T follicular helper cell (primary cell): ENCODE measurements around the gene OOSP3.
"Not testable (repeated sequence)": the region's sequence is repeated elsewhere in the genome, so short reads cannot be mapped to it uniquely, and the experiment has no call there.

Experiments
- DNase-seq: peaks from one replicate; pipeline ENCODE4 v3.0.0-alpha.2; 2020; ENCODE audit warnings: low read depth
- total RNA-seq, 2 experiments: gene quantifications; one replicate each; lab custom pipeline; 2026; lab: John Stamatoyannopoulos, UW

Gene OOSP3, protein sequence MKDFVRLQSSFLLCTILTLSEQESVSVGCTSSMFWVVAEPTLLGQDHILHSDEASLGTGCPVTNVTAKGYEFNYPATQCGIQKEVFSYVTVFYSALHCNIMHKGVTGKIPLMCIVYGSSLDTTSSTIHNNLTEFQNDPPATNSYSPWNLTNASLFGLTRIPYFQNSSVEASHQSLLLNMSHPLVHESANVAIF
- total RNA-seq = 0.04 to 0.06 reads per million in 2 experiments

DNA sequence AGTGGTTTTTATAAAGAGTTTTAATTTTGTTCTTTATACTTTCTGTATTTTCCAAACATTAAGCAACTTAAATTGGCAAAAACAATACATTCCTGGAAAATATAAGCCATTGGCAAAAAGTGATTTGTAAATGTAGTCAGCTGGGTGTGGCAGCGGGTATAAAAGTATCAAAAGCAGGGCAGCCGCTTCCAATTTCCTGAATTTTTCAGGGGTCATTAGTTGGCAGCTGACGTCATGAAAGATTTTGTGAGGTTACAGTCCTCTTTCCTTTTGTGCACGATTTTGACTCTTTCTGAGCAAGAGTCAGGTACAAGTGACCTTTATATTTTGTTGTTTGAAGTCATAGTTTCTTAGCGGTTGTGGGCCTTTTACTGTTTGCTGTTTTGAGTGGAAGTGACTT lies at the start of gene OOSP3:
Gene OOSP3, plus strand, starts transcription at position 208 of the 400 bp plus-strand sequence. Its CDS starts 27 bp downstream, at position 235.
- DNase-seq = no peak

DNA sequence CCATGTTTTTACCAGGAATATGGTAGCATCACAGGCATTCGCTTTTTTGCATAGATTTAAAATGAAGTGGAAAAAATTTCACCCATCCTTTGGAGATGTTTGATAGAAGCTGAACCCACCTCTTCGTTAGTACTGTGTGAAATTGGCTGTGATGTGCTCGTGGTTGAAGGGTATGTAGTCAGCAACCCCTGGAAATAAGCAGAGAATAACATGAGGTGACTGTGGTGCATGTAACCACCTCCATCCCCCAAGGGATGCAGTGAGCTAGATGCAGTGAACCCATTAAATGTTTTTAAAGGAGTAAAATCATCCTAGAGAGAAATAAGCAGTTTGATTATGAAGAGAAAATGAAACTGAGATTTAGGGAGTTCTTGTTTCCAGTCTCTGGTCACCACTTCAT lies 49.2 kb upstream of the OOSP3 start:
- DNase-seq = no peak

DNA sequence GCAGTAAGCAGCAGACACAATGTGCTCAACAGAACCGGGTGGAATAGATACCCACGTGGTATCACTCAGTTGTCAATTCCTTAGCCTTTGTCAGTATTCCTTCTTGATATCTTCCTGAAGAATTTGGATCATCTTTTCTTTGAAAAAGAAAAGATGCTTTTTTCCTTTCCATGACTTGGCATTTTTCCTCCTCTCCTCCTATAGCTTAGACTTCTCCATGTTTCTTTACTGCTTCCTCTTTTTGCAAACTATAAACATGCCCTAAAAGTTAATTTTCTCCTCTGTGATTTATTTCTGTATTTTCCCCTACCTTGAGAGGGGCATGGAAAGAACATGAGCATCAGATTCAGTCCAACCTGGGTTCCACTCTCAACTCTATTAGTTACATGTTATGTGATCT lies 45.0 kb upstream of the OOSP3 start:
- DNase-seq = no peak

DNA sequence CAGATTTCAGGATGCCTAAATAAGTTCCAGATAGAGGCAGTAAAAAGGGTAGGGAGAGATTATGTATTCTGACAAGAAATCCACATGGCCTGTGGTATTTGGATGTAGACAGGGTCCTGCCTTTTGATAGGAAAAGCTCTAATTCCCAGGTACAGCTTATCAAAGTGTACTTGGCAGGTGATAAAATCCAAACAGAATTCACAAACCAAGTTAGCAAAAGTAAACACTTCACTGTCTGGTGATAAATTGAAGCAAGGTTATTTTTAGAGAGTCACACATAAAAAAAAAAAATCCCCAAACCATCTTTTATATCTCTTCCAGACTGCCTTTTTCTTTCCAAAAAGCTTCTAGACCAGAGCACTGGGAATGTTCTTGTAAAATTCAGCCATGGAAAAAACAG lies 39.0 kb upstream of the OOSP3 start:
- DNase-seq = no peak

DNA sequence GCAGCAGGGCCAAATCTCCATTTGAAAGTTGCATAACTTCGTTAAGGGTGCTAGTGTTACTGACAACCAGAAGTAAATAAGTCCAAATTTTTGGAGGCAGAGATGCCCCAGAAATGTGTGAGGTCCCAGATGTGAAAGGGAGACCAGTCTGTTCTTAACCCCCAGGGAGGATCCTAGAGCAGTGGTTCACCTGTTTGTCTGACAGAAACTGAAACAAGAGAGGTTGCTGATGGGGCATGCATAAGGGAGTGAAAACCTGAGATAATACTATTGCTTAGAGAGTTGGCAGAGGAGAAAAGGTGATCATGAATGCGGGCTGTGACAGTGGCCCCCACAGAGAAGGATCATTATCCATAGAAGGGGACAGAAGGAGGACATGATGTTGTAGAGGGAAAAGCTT lies 37.1 kb upstream of the OOSP3 start:
- DNase-seq = no peak

DNA sequence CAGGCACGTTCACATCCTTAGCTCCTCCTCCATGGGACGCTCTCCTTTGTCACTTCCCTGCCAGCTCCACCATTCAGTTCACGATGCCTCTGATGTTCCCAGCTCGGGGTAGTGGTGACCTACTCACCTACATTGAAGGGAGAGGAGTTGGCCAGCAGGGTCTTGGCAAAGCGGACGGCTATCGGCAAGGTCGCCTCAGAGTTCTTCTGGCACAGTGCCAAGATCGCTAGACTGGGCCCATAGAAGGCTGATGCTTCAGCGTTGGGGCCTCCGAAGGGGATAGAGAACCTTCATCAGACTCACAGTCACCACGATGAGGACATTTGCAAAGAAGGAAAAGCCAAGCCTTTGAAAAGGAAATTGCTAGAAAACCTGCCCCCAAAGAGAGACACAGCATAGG lies 36.3 kb upstream of the OOSP3 start:
- no peak for DNase-seq

DNA sequence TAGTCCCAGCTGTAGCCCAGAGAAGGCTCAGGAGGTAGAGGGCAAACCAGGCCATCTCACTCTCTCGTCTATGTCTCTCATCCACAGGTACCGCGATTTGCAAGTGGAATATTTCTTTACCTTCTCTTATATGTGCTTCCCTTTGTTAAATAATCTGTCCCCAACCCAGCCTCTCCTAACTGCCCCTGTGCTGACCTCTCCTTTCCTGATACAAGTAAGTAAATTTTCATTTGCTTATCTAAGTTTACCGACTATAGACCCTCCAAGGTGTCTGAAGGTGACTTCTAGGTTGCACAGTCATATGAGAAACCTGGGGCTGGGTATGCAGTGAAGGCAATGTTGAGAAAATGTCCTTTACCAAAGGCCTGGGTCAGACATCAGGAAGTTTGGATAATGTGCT lies 33.2 kb upstream of the OOSP3 start, which contains the start of gene CBLIF:
Gene CBLIF, minus strand, starts transcription at position 101 of the 400 bp plus-strand sequence. Its CDS starts 46 bp downstream, at position 55.
- no peak for DNase-seq

DNA sequence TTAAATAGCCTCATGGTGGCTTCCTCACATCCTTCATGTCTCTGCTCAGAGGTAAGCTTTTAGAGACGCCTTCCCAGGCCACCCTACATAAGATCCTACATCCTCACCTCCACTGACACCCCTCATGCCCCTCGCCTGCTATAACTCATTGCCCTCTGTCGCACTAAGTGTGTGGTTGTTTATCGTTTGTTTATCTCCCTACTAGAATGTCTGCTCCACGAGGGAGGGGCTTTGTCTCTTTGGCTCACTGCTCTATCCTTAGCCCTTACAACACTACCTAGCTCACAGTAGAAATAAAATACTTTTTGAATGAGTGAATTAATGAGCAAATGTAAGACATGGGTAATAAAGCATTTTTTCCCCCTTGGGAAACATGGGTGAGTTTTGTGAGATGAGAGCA lies 32.0 kb upstream of the OOSP3 start:
- no peak for DNase-seq

DNA sequence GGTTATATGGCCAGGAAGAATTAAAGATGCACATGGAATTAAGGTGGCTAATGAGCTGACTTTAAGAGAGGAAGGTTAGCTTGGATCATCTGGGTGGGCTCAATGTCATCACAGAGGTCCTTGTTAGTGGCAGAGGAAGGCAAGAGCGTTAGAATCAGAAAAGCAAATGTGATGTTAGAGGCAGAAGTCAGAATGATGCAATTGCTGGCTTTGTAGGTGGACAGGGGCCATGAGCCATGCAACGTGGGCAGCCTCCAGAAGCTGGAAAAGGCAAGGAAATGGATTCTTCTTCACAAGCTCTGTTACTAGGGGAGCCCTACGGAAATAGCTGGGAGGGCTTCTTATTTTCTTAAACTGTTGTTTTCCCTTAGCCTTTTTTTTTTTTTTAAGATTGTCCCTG lies 31.0 kb upstream of the OOSP3 start:
- no peak for DNase-seq

DNA sequence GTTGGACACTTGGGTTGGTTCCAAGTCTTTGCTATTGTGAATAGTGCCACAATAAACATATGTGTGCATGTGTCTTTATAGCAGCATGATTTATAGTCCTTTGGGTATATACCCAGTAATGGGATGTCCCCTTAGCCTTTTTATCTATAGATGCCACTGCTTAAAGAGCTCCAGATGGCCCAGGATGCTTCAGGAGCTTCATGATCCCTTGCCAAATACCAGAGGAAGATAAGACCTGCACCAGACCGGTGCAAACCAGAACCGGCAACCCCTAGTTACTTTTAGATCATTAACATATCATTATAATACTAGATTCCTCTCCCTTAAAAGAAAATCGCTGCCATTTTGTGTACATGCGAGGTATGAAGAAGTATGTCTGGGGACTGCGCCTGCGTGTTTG lies 30.1 kb upstream of the OOSP3 start:
- not testable (repeated sequence) for DNase-seq

DNA sequence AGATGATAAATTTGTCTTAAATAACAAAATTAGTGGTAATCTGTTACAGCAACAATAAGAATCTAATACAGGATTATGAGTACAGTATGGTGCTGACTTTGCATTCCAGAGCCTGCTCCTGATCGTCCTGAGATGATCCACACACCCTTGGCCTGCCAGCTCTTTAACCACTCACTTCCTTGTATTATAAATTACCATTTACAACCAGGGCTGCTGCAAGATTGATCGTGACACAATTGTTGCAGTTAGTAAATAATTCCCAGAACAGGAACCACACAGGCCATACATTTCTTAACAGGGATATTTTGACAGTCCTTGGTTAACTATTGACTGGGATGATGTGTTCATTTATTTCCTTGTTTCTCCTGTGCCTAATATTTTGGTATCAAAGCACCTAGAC lies 29.5 kb upstream of the OOSP3 start:
- DNase-seq = no peak

DNA sequence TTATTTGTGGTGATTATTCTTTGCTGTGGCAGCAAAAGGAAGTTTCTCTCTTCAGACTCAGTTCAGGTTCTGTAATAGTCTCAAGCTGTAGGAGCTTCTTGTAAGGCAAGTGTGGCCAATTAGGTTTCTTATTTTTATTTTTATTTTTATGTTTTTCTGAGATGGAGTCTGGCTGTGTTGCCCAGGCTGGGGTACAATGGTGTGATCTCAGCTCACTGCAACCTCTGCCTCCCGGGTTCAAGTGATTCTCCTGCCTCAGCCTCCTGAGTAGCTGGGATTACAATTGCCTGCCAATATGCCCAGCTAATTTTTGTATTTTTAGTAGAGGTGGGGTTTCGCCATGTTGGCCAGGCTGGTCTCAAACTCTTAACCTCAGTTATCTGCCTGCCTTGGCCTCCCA lies 29.0 kb upstream of the OOSP3 start:
- not testable (repeated sequence) for DNase-seq

DNA sequence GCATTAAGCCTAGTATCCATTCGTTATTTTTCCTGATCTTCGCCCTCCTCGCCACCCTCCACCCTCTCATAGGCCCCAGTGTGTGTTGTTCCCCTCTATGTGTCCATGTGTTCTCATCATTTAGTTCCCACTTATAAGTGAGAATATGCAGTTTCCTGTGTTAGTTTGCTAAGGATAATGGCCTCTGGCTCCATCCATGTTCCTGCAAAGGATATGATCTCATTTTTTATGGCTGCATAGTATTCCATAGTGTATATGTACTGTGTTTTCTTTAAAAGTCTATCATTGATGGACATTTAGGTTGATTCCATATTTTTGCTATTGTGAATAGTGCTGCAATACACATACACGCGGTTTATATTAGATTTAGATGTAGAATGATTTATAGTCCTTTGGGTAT lies 27.2 kb upstream of the OOSP3 start:
- DNase-seq = not testable (repeated sequence)

DNA sequence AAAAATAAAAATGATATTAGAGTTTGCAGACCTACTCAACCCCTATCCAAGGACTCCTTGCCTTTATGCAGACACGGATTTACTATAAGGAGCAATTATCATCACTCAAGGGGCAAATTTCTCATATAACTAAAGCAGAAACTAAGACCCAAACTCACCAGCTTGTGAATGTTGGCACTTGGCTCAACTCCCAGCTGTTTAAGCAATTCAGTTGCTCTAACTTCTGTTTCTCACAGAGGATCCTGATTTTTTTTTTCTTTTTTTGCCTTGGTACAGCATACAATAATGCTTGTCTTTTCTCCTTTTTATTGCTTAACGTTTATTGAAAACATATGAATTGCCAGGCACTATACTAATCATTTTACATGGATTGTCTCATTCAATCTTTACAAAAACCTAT lies 23.7 kb upstream of the OOSP3 start:
- DNase-seq = no peak

DNA sequence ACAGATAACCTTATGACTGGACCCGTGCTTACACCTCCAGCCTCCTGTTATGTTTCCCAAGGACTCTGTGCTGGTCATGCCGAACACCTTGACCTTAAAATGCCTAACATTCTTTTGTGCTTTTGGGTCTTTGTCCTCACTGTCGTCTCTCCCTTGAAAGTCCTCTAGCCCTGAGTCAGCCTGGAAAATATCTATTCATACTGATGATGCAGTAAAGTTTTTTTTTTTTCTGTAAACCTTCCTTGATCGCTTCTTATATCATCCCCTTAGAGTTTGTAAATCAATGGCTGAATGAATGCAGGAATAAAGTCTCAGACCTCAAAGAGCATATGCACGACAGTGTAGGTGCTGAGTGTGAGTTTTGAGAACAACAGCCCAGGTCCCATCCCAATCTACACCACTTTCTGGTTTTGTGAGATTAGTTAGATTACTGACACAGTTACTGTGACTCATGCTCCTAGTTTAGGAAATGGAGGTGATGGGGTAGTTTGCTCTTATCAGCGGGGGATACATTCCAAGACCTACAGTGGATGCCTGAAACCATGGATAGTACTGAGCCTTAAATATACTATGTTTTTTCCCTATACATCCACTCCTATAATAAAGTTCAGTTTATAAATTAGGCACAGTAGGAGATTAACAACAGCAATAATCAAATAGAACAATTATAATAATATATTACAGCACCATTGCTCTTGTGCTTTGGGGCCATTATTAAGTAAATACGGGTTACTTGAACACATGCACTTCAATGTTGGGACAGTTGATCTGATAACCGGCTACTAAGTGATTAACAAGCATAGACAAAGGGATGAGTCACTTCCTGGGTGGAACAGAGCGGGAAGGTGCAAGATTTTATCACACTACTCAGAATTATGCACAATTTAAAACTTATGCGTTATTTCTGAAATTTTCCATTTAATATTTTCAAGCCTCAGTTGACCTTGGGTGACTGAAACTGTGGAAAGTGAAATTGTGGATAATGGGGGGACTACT lies 20.8 kb upstream of the OOSP3 start:
- DNase-seq = no peak

DNA sequence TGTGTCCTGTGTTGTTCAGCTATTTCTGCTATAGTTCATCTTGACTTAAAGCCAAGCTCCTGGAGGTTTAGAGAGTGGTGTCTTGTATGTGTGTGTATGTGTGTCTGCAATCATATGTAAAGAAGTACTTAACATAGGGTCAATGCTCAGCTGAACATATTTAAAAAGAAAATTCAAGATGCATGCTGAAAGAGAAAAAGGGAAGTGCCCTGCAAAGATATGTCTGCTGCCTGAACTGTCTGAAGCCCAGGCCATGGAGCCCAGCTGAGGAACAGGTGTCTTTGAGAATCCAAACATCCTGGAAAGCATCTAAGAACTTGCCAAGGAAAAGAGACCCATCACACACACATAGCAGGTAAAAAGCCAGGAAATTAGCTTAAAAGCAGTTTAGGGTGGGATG lies 18.9 kb upstream of the OOSP3 start:
- no peak for DNase-seq

DNA sequence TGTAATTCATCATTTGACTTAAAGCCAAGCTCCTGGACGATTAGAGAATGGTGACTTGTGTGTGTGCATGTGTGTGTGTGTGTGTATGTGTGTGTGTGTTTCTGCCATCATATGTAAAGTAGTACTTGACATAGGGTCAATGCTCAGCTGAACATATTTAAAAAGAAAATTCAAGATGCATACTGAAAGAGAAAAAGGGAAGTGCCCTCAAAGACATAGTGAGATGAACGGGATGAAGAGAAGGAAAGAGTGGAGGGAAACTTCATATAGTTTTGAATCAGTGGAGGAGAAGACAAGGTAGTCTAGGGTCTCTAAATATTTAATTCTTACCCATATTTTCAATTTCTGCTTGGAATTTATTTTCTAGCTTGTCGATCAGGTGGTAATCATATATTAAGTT lies 16.3 kb upstream of the OOSP3 start:
- no peak for DNase-seq

DNA sequence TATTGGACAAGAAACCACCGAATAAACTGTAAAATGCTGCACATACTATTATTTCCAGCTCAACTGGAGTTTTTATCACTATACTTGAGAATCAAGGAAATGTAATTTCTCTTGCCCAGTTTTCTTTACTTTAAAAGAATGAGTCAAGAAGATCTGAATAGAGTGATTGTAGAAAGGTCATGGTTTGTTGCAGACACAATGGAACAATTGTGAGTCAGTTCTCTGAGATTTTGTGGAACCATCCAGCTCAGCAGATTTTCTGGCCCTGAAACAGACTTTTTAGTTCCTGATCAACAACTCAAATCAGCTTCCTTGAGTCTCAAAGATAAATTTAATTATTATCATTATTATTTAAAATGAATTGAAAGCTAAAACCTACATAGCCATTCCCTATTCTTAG lies 13.6 kb upstream of the OOSP3 start:
- no peak for DNase-seq

DNA sequence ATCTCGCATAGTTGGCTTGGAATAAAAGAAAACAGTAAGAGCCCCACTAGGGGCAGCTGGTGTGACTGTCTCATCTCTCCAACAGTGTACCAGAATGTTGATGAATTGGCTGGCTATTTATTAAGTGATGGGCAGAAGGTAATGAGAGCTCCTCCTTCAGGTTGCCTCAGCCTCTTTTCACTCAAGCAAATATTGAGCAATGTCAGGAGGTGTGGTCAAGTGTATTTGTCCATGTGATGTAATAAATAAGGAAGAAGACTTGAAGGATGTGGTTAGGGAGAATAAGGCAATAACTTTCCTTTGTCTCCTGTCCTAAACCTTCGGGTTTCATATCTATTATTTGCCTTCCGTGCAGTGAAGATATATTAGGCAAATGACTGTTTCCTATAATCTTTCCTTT lies 12.2 kb upstream of the OOSP3 start, which contains the start of gene TCN1:
Gene TCN1, minus strand, starts transcription at position 91 of the 400 bp plus-strand sequence. Its CDS starts 17 bp downstream, at position 74.
- DNase-seq = no peak

DNA sequence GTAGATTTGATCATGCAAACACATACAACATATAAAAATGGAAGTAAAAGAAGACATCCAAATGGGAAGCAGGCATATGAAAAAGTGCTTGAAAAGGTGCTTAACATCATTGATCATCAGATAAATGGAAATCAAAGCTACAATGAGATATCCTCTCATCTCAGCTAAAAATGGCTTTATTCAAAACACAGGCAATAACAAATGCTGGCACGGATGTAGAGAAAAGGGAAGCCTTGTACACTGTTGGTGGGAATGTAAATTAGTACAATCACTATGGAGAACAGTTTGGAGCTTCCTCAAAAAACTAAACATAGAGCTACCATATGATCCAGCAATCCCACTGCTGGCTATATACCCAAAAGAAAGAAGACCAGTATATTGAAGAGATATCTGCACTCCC lies 11.7 kb upstream of the OOSP3 start:
- DNase-seq = no peak

DNA sequence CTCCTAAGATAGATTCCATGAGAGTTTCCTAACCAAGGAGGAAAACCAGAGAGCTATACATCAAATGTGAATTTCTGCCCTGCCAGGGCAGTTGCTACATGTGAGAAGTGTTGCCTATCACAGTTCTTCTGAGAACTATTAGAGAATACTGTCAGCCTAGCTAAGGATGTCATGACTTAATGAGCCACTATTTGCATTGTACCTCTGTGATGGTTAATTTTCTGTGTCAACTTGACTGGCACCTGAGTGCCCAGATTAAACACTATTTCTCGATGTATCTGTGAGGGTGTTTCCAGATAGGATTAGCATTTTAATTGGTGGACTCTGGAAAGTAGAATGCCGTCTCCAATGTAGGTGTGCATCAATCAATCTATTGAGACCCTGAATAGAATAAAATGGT lies 10.6 kb upstream of the OOSP3 start:
- DNase-seq = no peak

DNA sequence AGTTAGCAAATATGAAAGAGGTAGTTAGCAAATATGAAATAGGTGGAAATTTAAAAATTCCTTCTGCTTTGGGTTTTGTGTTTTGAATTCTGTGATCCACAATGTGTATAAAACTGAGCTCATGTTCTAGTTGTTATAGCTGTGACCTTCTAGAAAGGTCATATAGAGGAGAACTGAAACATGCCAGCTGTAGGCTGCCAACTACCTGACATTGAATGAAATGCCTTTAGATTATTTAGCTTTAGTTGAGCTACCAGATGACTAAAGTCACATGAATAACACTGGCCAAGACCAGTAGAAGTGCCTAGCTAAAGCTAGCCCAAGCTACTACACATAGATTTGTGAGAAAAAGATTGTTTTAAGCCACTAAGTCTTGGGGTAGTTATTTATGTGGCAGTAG lies 6.5 kb upstream of the OOSP3 start:
- no peak for DNase-seq
